Fibroblast of pulmonary artery (primary cell): ENCODE data around the gene PRSS58.

ENCODE experiments used
- DNase-seq: peaks from one replicate; pipeline ENCODE4 v3.0.0-alpha.2; 2010; ENCODE audit warnings: low read depth
- H3K4me3 ChIP-seq: replicated peaks from 2 replicates; pipeline ENCODE4 v1.5.1; 2011; ENCODE audit warnings: low read depth, mild to moderate bottlenecking, control low read depth, low read length, moderate library complexity
- CTCF ChIP-seq: IDR thresholded peaks from 2 replicates; pipeline ENCODE4 v1.5.1; 2011; ENCODE audit warnings: mild to moderate bottlenecking, control low read depth, low read length, inconsistent platforms; ENCODE audit errors: missing control alignments

PRSS58 gene, protein sequence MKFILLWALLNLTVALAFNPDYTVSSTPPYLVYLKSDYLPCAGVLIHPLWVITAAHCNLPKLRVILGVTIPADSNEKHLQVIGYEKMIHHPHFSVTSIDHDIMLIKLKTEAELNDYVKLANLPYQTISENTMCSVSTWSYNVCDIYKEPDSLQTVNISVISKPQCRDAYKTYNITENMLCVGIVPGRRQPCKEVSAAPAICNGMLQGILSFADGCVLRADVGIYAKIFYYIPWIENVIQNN

GRCh38 chr7:142257958-142258357 is at the start of gene PRSS58:
PRSS58 (minus strand) TSS chr7:142258058; CDS start chr7:142257707, 351 bp downstream.
- H3K4me3 ChIP-seq, result no peak within 1 kb of the TSS
- no peak for DNase-seq
- TF ChIP-seq CTCF, result no peak

GRCh38 chr7:142307246-142307900 is 49.5 kb upstream of the PRSS58 start:
- H3K4me3 ChIP-seq, result no peak overlapping the region
- TF ChIP-seq CTCF, result no peak
- DNase-seq, result no peak

- TF ChIP-seq CTCF, result no peak
- H3K4me3 ChIP-seq, result no peak overlapping the region
- DNase-seq, result no peak
Observed at GRCh38 chr7:142303650-142304049, 45.8 kb upstream of the PRSS58 start.

DNA sequence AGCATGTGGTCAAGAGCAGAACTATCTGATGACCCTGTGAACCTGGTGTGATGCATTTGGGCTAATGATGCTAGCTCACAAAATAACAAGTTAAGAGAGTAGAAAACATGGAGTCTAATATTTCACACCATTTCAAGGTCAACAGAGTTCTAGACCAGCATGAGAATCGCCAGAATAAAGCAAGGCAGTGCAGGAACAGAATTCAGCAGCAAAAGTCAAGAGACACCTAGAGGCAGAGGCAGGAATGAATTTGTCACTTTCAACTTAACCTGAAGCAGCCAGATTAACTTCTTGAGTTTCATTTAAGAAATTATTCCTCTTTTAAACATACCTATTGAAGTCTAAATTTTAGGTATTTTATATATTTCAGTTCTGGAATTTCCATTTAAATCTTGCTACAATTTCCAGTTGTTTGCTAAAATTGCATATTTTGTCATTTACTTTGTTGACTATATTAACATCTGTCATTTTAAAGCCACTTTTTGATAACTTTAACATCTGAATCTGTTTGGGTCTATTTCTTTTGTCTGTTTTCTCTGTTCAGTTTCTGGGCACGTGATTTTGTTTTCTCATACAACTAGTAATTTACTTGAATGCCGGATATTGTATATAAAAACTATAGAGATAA is 44.2 kb upstream of the PRSS58 start:
- no peak for TF ChIP-seq CTCF
- H3K4me3 ChIP-seq, result no peak overlapping the region
- no peak for DNase-seq

DNA sequence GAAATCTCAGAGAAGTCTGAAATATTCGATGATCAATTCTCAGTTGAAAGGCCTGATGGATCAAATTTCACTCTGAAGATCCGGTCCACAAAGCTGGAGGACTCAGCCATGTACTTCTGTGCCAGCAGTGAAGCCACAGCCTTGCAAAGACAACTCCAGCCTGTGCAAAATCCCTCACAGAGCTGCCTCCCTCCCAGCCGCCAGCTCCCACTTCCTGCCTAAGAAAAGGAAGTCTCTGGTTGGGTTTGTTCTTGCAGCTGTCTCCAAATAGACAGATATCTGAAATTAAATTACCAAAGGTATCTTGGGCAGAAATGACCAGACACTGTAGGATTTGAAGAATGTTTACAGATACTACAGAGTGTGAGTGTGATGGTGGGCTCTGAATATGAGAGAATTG is 43.4 kb upstream of the PRSS58 start:
- no peak for TF ChIP-seq CTCF
- no peak for DNase-seq

DNA sequence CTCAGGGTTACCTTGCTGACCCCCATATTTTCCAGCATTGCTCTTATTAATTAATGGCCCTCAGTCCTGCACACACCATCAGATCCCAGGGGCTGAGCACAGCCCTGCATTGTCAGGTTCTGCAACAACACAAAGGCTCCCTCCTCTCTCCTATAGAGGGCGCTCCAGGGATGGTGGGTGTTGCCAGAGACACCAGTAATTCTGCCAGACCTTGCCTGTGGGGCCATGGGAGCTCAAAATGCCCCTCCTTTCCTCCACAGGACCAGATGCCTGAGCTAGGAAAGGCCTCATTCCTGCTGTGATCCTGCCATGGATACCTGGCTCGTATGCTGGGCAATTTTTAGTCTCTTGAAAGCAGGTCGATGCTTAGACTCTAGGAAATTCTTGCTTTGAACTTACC is 42.8 kb upstream of the PRSS58 start:
- H3K4me3 ChIP-seq, result no peak overlapping the region
- DNase-seq, result no peak
- no peak for TF ChIP-seq CTCF

More for the DNA sequence above, 43.4 kb upstream of the PRSS58 start:
- no peak overlapping the region for H3K4me3 ChIP-seq
